BJ (cell line): ENCODE data around the gene TNIK. TPM values are rescaled to one million over a fixed set of nuclear protein-coding genes. Genes with fewer than 3 reads are reported as not detected.

Experiments used
- CTCF ChIA-PET: fragments of 350-600 bp; formaldehyde crosslinking; extraction: SDS; loops from one replicate; lab custom pipeline; 2021; ENCODE audit warnings: antibody characterized with exemption, inconsistent platforms; lab: Yijun Ruan, JAX
- POLR2A ChIA-PET: fragments of 300-600 bp; sonication (Branson Sonifier 250); formaldehyde crosslinking; extraction: SDS; loops from one replicate; lab custom pipeline; 2021; ENCODE audit warnings: antibody characterized with exemption; lab: Charles Lee
- DNase-seq: peaks from one replicate; pipeline ENCODE4 v3.0.0-alpha.2; 2011; ENCODE audit warnings: low read depth
- H3K27me3 ChIP-seq: 2 replicates; pipeline ENCODE4 v1.6.0; 2011; ENCODE audit warnings: low read length; ENCODE audit not compliant: control insufficient read depth, insufficient read depth
- H3K36me3 ChIP-seq: 2 replicates; pipeline ENCODE4 v1.5.1; 2011; ENCODE audit warnings: low read length; ENCODE audit not compliant: control insufficient read depth, insufficient read depth
- H3K4me3 ChIP-seq: 2 replicates; pipeline ENCODE4 v1.5.1; 2011; ENCODE audit warnings: low read depth, mild to moderate bottlenecking, control low read depth, low read length
- CTCF ChIP-seq: IDR thresholded peaks from 2 replicates; pipeline ENCODE4 v1.5.1; 2011; ENCODE audit warnings: low read depth, mild to moderate bottlenecking, control low read depth, inconsistent platforms, low read length, moderate library complexity; ENCODE audit not compliant: insufficient read depth
- polyA plus RNA-seq: library from polyadenylated mRNA; depleted of rRNA; stranded (reverse); fragments of >200 nt; gene quantifications from 2 replicates; pipeline ENCODE4 v1.2.3, GENCODE V29; 2011

TNIK gene
- polyA plus RNA-seq, 1 experiment = 2.1 TPM

GRCh38 chr3:171494457-171495109 is 34.4 kb upstream of the TNIK start:
- TF ChIP-seq CTCF = no peak
- H3K36me3 ChIP-seq = no peaks in the 10 kb centered on the region
- no peak overlapping the region for H3K4me3 ChIP-seq
- ChIA-PET CTCF (no interaction called here), POLR2A (no interaction called here)
- no peak for DNase-seq
- H3K27me3 ChIP-seq = no peaks in the 10 kb centered on the region

- POLR2A ChIA-PET = no interaction called here
- CTCF ChIA-PET = interaction anchor here (0.6 kb wide), 1 partner anchor 15 kb away, joined by 4 read pairs; no protein-coding TSS in a partner anchor
These were observed 31.2 kb upstream of the TNIK start for GRCh38 chr3:171491361-171491760.

GRCh38 chr3:171490901-171491300 is 30.7 kb upstream of the TNIK start:
- CTCF ChIA-PET = no interaction called here
- POLR2A ChIA-PET = no interaction called here
- no peak for DNase-seq
- no peak overlapping the region for H3K4me3 ChIP-seq
- no peak for TF ChIP-seq CTCF
- H3K27me3 ChIP-seq = peaks cover 2% of the 10 kb centered on the region; the same call in 1 of the 2 replicates
- no peaks in the 10 kb centered on the region for H3K36me3 ChIP-seq

More at GRCh38 chr3:171491361-171491760, 31.2 kb upstream of the TNIK start:
- H3K4me3 ChIP-seq = no peak overlapping the region
- H3K36me3 ChIP-seq = no peaks in the 10 kb centered on the region
- DNase-seq = no peak
- no peak for TF ChIP-seq CTCF
- peaks cover 2% of the 10 kb centered on the region; the same call in 1 of the 2 replicates for H3K27me3 ChIP-seq

- CTCF ChIA-PET = no interaction called here
- POLR2A ChIA-PET = no interaction called here
- H3K27me3 ChIP-seq = peaks cover 2% of the 10 kb centered on the region; the same call in 1 of the 2 replicates
- DNase-seq = no peak
- H3K36me3 ChIP-seq = no peaks in the 10 kb centered on the region
- no peak for TF ChIP-seq CTCF
- H3K4me3 ChIP-seq = no peak overlapping the region
These were observed 29.1 kb upstream of the TNIK start for GRCh38 chr3:171489348-171489747.

- ChIA-PET CTCF (no interaction called here), POLR2A (no interaction called here)
- Histone ChIP-seq H3K27me3 (peaks cover 4% of the 10 kb centered on the region), H3K36me3 (no peaks in the 10 kb centered on the region), H3K4me3 (no peak overlapping the region)
- TF ChIP-seq CTCF = no peak
- no peak for DNase-seq
These were observed 28.3 kb upstream of the TNIK start for GRCh38 chr3:171488479-171488878.
